HepG2 (cell line): ENCODE results near the gene PDILT. TPM values are rescaled to one million over a fixed set of nuclear protein-coding genes. Genes with fewer than 3 reads are reported as not detected.

Source experiments
- AGO2 ChIP-seq: fragments of 200-400 bp; formaldehyde crosslinking; optimal IDR thresholded peaks from 2 replicates; pipeline ENCODE3; 2017; ENCODE audit warnings: mild to moderate bottlenecking, low read depth, low read length, moderate library complexity
- CREBL2 ChIP-seq: sonication (generic); formaldehyde crosslinking; IDR thresholded peaks from 2 replicates; pipeline ENCODE4 v1.8.1; 2023; ENCODE audit warnings: missing genetic modification reagents, mild to moderate bottlenecking, borderline replicate concordance
- DMTF1 ChIP-seq: sonication (generic); formaldehyde crosslinking; IDR thresholded peaks from 2 replicates; pipeline ENCODE4 v1.4.0; 2020; ENCODE audit warnings: mild to moderate bottlenecking, missing genetic modification reagents
- FOXP4 ChIP-seq: sonication (generic); formaldehyde crosslinking; IDR thresholded peaks from 2 replicates; pipeline ENCODE4 v1.4.0; 2020; ENCODE audit warnings: missing genetic modification reagents
- HNF1B ChIP-seq: sonication (generic); formaldehyde crosslinking; IDR thresholded peaks from 2 replicates; pipeline ENCODE4 v1.5.1; 2020; ENCODE audit warnings: mild to moderate bottlenecking, moderate library complexity, missing genetic modification reagents
- KDM2A ChIP-seq: sonication (generic); formaldehyde crosslinking; IDR thresholded peaks from 2 replicates; pipeline ENCODE4 v1.4.0; 2020; ENCODE audit warnings: low read depth, missing genetic modification reagents, borderline replicate concordance
- MATR3 ChIP-seq: sonication (generic); formaldehyde crosslinking; IDR thresholded peaks from 2 replicates; pipeline ENCODE4 v1.4.0; 2020; ENCODE audit warnings: missing genetic modification reagents
- MXD4 ChIP-seq: IDR thresholded peaks from 2 replicates; pipeline ENCODE4 v1.6.1; 2016; ENCODE audit warnings: mild to moderate bottlenecking, missing biosample characterization, missing genetic modification reagents
- ONECUT2 ChIP-seq: sonication (generic); formaldehyde crosslinking; IDR thresholded peaks from 2 replicates; pipeline ENCODE4 v1.4.0; 2020; ENCODE audit warnings: missing genetic modification reagents
- PHF5A ChIP-seq: IDR thresholded peaks from one replicate; pipeline ENCODE4 v1.6.1; 2018; ENCODE audit warnings: low read depth, missing genetic modification reagents; ENCODE audit not compliant: unreplicated experiment
- PRDM4 ChIP-seq: sonication (generic); formaldehyde crosslinking; IDR thresholded peaks from 2 replicates; pipeline ENCODE4 v1.9.0; 2021; ENCODE audit warnings: missing genetic modification reagents, borderline replicate concordance
- RXRA ChIP-seq: sonication (generic); formaldehyde crosslinking; IDR thresholded peaks from 2 replicates; pipeline ENCODE4 v1.5.1; 2020; ENCODE audit warnings: missing genetic modification reagents
- ZNF430 ChIP-seq: sonication (generic); formaldehyde crosslinking; IDR thresholded peaks from 2 replicates; pipeline ENCODE4 v1.9.0; 2021; ENCODE audit warnings: mild to moderate bottlenecking, missing genetic modification reagents
- ZNF737 ChIP-seq: sonication (generic); formaldehyde crosslinking; IDR thresholded peaks from 2 replicates; pipeline ENCODE4 v1.5.0; 2020; ENCODE audit warnings: missing genetic modification reagents, mild to moderate bottlenecking, borderline replicate concordance
- polyA plus RNA-seq, 8 experiments: library from polyadenylated mRNA; depleted of rRNA in 3 of 8; stranded (reverse) in 7 of 8; unstranded in 1 of 8; fragments of >200 nt; fragmentation: Illumina TruSeq in 4 of 8; extraction: Trizol in 4 of 8; gene quantifications; 2 replicates each; pipeline versions ENCODE4 v1.2.1 to v1.2.3, GENCODE V29; 2011 to 2016; ENCODE audit warnings: low read depth in 4 of 8, missing spikeins in 1 of 8, mixed read lengths in 1 of 8; ENCODE audit not compliant: insufficient read depth in 1 of 8
- total RNA-seq, 5 experiments: library from RNA; depleted of rRNA; stranded (reverse); fragments of >200 nt; fragmentation: Illumina TruSeq; extraction: Trizol; gene quantifications; 2 replicates each; pipeline ENCODE4 v1.2.3, GENCODE V29; 2016; ENCODE audit warnings: low read depth in 1 of 5
- TF ChIP-seq, protein P1 (sequence below): IDR thresholded peaks from 2 replicates; pipeline ENCODE4 v1.6.1; 2016
- TF ChIP-seq, protein P2 (sequence below): sonication (generic); formaldehyde crosslinking; IDR thresholded peaks from 2 replicates; pipeline ENCODE4 v1.8.1; 2023; ENCODE audit warnings: mild to moderate bottlenecking, missing genetic modification reagents

PDILT gene
- total and polyA plus RNA-seq, 2 of the 13 experiments (the other 11 are each of a cell fraction or from before 2014, with no cell fraction given) = not detected

DNA sequence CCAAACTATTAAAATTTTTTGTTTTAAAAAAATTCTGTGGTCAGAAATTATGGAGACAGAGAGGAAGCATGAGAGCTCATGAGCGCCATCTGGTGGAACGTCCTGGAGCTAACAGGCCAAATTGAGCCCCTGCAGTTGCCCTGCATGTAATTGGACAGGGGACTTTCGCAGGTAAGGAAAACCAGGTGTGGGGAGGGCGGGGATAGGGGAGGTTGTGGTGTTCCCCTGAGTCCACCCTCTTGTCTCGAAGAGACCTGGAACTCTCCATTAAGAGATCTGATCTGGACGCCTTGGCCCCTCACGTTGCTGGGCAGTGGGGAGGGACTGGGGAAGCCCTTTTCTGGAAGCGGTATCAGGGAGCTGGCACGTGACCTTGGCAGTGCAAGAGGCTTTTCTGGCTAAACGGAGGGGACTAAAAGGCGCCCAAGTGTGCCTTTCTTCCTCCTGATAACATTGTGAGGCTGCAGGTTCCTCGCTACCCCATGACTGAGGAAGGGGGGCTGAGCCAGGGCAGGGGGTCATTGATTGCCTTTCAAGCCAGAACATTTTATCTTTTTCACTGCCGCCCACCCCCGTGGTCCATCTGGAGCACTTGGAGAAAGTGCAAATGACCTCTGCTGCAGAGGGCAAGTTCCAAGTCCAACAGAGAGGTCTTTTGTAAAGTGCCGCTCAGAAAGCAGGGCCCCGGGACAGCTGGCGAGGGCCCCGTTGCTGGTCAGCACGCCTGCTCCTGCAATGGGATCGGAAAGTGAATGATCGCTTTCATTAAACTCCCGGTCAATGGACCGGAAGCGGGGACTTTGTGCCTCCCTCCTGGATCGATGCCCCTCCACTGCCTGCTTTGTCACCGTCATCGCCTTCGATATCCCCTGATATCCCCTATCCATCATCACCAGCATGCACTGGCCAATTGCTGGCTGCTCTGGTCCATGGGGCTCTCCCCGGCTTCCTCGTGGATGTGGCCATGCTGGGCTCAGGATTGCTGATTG lies 18.4 kb downstream of the PDILT start (continued):
- TF ChIP-seq FOXP4 (CRISPR knock-in tag) = peak; percentile 33; the same call in 1 of the 2 replicates
- no peak for TF ChIP-seq PHF5A (CRISPR knock-in tag)
- 0 out of 2 replicates have a peak, but pooled peaks have one; percentile 72 for TF ChIP-seq ZNF737
- TF ChIP-seq, protein P1, sequence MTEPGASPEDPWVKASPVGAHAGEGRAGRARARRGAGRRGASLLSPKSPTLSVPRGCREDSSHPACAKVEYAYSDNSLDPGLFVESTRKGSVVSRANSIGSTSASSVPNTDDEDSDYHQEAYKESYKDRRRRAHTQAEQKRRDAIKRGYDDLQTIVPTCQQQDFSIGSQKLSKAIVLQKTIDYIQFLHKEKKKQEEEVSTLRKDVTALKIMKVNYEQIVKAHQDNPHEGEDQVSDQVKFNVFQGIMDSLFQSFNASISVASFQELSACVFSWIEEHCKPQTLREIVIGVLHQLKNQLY = no peak
- TF ChIP-seq KDM2A (CRISPR knock-in tag) = peak; percentile 22; the same call in 1 of the 2 replicates
- no peak for TF ChIP-seq MXD4
- TF ChIP-seq PRDM4 (CRISPR knock-in tag) = no peak
- TF ChIP-seq HNF1B (CRISPR knock-in tag) = peak; percentile 4; the same call in 1 of the 2 replicates
- peak; percentile 88 for TF ChIP-seq RXRA
- TF ChIP-seq ONECUT2 (CRISPR knock-in tag) = peak; percentile 85
- TF ChIP-seq, protein P2, sequence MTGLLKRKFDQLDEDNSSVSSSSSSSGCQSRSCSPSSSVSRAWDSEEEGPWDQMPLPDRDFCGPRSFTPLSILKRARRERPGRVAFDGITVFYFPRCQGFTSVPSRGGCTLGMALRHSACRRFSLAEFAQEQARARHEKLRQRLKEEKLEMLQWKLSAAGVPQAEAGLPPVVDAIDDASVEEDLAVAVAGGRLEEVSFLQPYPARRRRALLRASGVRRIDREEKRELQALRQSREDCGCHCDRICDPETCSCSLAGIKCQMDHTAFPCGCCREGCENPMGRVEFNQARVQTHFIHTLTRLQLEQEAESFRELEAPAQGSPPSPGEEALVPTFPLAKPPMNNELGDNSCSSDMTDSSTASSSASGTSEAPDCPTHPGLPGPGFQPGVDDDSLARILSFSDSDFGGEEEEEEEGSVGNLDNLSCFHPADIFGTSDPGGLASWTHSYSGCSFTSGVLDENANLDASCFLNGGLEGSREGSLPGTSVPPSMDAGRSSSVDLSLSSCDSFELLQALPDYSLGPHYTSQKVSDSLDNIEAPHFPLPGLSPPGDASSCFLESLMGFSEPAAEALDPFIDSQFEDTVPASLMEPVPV (CRISPR knock-in tag) = no peak; the same call in 1 of the 2 replicates
- TF ChIP-seq MATR3 (CRISPR knock-in tag) = no peak
- TF ChIP-seq CREBL2 (CRISPR knock-in tag) = no peak
- 0 out of 2 replicates have a peak, but pooled peaks have one; percentile 33 for TF ChIP-seq ZNF430 (CRISPR knock-in tag)
- TF ChIP-seq DMTF1 (CRISPR knock-in tag) = no peak
- TF ChIP-seq AGO2 = no peak
